Neural cell (in vitro differentiated cells): ENCODE results near the gene VPS8. TPM values are rescaled to one million over a fixed set of nuclear protein-coding genes. Genes with fewer than 3 reads are reported as not detected.

Source experiments
- H2AFZ ChIP-seq: fragments of 200-600, 300-800 bp; sonication (generic), shearing (Covaris generic); 2 replicates; pipeline ENCODE4 v1.6.0; 2014; ENCODE audit warnings: low read depth, mild to moderate bottlenecking, antibody characterized with exemption, low read length, moderate library complexity
- H3F3A ChIP-seq: fragments of 200-600 bp; shearing (Covaris generic); 2 replicates; pipeline ENCODE4 v1.6.1; 2016; ENCODE audit warnings: mild to moderate bottlenecking, moderate library complexity, mixed read lengths, antibody characterized with exemption, low read length; ENCODE audit not compliant: insufficient read depth, poor library complexity, severe bottlenecking
- H3K27ac ChIP-seq: fragments of 200-600, 300-800 bp; sonication (generic), shearing (Covaris generic); 2 replicates; pipeline ENCODE4 v1.5.1; 2014; ENCODE audit warnings: mild to moderate bottlenecking, low read length, moderate library complexity
- H3K27me3 ChIP-seq: fragments of 300-800, 200-600 bp; sonication (generic), shearing (Covaris generic); 2 replicates; pipeline ENCODE4 v1.6.0; 2014; ENCODE audit warnings: mild to moderate bottlenecking, low read depth, low read length, moderate library complexity; ENCODE audit not compliant: insufficient read depth
- H3K36me3 ChIP-seq: fragments of 300-800, 200-600 bp; sonication (generic), shearing (Covaris generic); 2 replicates; pipeline ENCODE4 v1.5.1; 2014; ENCODE audit warnings: mild to moderate bottlenecking, antibody characterized with exemption, low read length, moderate library complexity; ENCODE audit not compliant: insufficient read depth
- H3K4me2 ChIP-seq: fragments of 300-800, 200-600 bp; sonication (generic), shearing (Covaris generic); 2 replicates; pipeline ENCODE4 v1.6.0; 2014; ENCODE audit warnings: mild to moderate bottlenecking, low read length
- H3K4me3 ChIP-seq: fragments of 300-800, 200-600 bp; sonication (generic), shearing (Covaris generic); 2 replicates; pipeline ENCODE4 v1.5.1; 2014; ENCODE audit warnings: mild to moderate bottlenecking, low read length, moderate library complexity
- H3K79me2 ChIP-seq: fragments of 200-600 bp; shearing (Covaris generic); replicated peaks from 2 replicates; pipeline ENCODE4 v1.6.0; 2014; ENCODE audit warnings: mild to moderate bottlenecking, low read length, moderate library complexity; ENCODE audit not compliant: insufficient read depth
- H3K9ac ChIP-seq: fragments of 300-800, 200-600 bp; sonication (generic), shearing (Covaris generic); 2 replicates; pipeline ENCODE4 v1.6.1; 2016; ENCODE audit warnings: mild to moderate bottlenecking, low read length, mixed read lengths
- H3K9me2 ChIP-seq: fragments of 200-600 bp; shearing (Covaris generic); 2 replicates; pipeline ENCODE4 v1.6.1; 2016; ENCODE audit warnings: mild to moderate bottlenecking, low read length, mixed read lengths; ENCODE audit not compliant: insufficient read depth
- H3K9me3 ChIP-seq: fragments of 200-600, 300-800 bp; sonication (generic), shearing (Covaris generic); 2 replicates; pipeline ENCODE4 v1.6.1; 2016; ENCODE audit warnings: mild to moderate bottlenecking, mixed run types, low read length, moderate library complexity, mixed read lengths
- H4K20me1 ChIP-seq: fragments of 200-600 bp; shearing (Covaris generic); 2 replicates; pipeline ENCODE4 v1.6.1; 2016; ENCODE audit warnings: mild to moderate bottlenecking, mixed run types; ENCODE audit not compliant: insufficient read depth
- EP300 ChIP-seq: fragments of 450-650 bp; conservative IDR thresholded peaks from 2 replicates; pipeline ENCODE4 v1.6.1; 2014; ENCODE audit warnings: antibody characterized with exemption, mild to moderate bottlenecking, moderate library complexity; ENCODE audit not compliant: poor library complexity, severe bottlenecking
- EZH2 ChIP-seq: fragments of 200-600, 300-800 bp; shearing (Covaris generic), sonication (generic); IDR thresholded peaks from 2 replicates; pipeline ENCODE4 v1.6.1; 2014; ENCODE audit warnings: antibody characterized with exemption, low read length, borderline replicate concordance, mild to moderate bottlenecking; ENCODE audit not compliant: insufficient read depth, poor library complexity, severe bottlenecking
- MXI1 ChIP-seq: fragments of 450-650 bp; conservative IDR thresholded peaks from 2 replicates; pipeline ENCODE4 v1.6.1; 2014; ENCODE audit warnings: antibody characterized with exemption, mild to moderate bottlenecking; ENCODE audit not compliant: poor library complexity, severe bottlenecking
- POLR2AphosphoS5 ChIP-seq: IDR thresholded peaks from 2 replicates; pipeline ENCODE4 v1.6.1; 2012
- RAD21 ChIP-seq: fragments of 450-650 bp; conservative IDR thresholded peaks from 2 replicates; pipeline ENCODE4 v1.6.1; 2014; ENCODE audit warnings: antibody characterized with exemption, mild to moderate bottlenecking, moderate library complexity
- REST ChIP-seq: IDR thresholded peaks from 2 replicates; pipeline ENCODE4 v1.6.1; 2012; ENCODE audit warnings: borderline replicate concordance
- SMC3 ChIP-seq: fragments of 450-650 bp; conservative IDR thresholded peaks from 2 replicates; pipeline ENCODE4 v1.6.1; 2014; ENCODE audit warnings: antibody characterized with exemption, mild to moderate bottlenecking, moderate library complexity; ENCODE audit not compliant: poor library complexity
- TAF1 ChIP-seq: IDR thresholded peaks from 2 replicates; pipeline ENCODE4 v1.6.1; 2012; ENCODE audit warnings: low read depth
- polyA plus RNA-seq: library from polyadenylated mRNA; depleted of rRNA; stranded (reverse); fragments of >200 nt; gene quantifications from 2 replicates; pipeline ENCODE4 v1.2.3, GENCODE V29; 2014
- TF ChIP-seq, protein P1 (sequence below): fragments of 450-650 bp; IDR thresholded peaks from 2 replicates; pipeline ENCODE4 v1.5.1; 2014; ENCODE audit warnings: antibody characterized with exemption, mild to moderate bottlenecking, moderate library complexity; ENCODE audit not compliant: poor library complexity, severe bottlenecking

Gene VPS8
- polyA plus RNA-seq, 1 donor from 2014 or later, result 146 TPM

DNA sequence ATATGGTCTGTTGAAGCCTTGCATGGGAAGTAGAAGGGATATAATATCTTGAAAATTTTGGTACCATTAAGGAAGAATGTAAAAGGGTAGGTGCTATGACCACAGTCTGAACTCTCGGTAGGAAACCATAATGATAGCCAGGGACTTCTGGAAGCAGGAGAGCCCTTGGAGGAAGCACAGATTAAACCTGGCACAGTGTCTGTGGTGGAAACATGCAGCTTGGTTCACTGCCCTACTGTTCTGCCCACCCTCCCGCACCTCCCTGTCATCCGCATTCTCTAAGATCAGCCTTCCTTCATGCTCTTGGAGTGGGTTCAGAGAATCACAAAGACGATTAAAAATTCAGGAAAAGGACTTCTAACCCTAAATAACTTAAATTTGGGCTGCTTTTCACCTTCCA, 20.9 kb downstream of the VPS8 start:
- Histone ChIP-seq H3K9me3 (no peaks in the 10 kb centered on the region), H3K4me3 (no peak overlapping the region), H3K9ac (no peak overlapping the region), H3F3A (no peaks in the 10 kb centered on the region), H3K36me3 (peaks cover 8% of the 10 kb centered on the region), H3K4me2 (no peak overlapping the region), H3K79me2 (no peaks in the 10 kb centered on the region), H3K27me3 (no peaks in the 10 kb centered on the region), H2AFZ (no peak overlapping the region), H4K20me1 (no peaks in the 10 kb centered on the region), H3K27ac (no peak overlapping the region), H3K9me2 (no peaks in the 10 kb centered on the region)
- no peak for TF ChIP-seq POLR2AphosphoS5
- TF ChIP-seq, protein P1, sequence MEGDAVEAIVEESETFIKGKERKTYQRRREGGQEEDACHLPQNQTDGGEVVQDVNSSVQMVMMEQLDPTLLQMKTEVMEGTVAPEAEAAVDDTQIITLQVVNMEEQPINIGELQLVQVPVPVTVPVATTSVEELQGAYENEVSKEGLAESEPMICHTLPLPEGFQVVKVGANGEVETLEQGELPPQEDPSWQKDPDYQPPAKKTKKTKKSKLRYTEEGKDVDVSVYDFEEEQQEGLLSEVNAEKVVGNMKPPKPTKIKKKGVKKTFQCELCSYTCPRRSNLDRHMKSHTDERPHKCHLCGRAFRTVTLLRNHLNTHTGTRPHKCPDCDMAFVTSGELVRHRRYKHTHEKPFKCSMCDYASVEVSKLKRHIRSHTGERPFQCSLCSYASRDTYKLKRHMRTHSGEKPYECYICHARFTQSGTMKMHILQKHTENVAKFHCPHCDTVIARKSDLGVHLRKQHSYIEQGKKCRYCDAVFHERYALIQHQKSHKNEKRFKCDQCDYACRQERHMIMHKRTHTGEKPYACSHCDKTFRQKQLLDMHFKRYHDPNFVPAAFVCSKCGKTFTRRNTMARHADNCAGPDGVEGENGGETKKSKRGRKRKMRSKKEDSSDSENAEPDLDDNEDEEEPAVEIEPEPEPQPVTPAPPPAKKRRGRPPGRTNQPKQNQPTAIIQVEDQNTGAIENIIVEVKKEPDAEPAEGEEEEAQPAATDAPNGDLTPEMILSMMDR, result no peak
- no peak for TF ChIP-seq EZH2
- TF ChIP-seq TAF1, result no peak
- no peak for TF ChIP-seq SMC3
- TF ChIP-seq EP300, result no peak
- TF ChIP-seq REST, result no peak
- TF ChIP-seq MXI1, result no peak
- no peak for TF ChIP-seq RAD21

DNA sequence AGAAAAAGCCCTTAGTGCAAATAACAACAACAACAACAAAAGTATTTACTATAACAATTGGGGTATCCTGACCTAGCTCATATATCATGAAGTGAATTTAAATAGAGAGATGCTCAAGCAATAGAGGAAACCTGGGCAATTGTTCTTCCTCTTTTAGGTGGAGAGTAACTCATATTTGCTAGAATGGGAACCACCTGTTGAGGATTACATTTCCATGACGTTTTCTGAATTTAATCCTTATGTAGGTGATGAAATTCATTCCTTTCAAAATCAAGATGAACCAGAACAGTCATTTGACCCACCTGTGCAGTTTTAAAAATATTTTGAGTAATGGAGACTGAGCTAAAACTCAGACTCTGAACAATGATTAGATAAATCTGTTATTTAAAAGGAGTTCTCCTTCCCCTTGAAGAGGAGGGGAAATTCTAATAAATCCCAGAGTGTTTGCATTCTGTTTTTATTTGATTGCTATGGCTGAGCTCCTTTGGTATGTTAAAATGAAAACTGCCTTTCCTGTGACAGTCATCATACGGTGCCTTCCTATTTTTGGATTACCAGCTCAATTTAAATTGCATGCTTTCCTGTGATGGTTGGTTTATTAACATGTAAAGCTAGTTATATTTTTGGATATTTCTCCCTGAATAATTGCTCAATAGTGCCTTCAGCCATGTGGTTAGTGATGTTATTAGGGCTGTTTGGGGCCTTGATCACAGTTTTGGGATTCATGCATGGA, 24.3 kb downstream of the VPS8 start:
- Histone ChIP-seq H3K9me3 (no peaks in the 10 kb centered on the region), H3K9me2 (no peaks in the 10 kb centered on the region), H4K20me1 (no peaks in the 10 kb centered on the region), H3K27me3 (no peaks in the 10 kb centered on the region), H3K9ac (no peak overlapping the region), H3K4me3 (no peak overlapping the region), H3K36me3 (no peaks in the 10 kb centered on the region), H3F3A (no peaks in the 10 kb centered on the region), H3K27ac (no peak overlapping the region), H2AFZ (no peak overlapping the region), H3K79me2 (no peaks in the 10 kb centered on the region), H3K4me2 (no peak overlapping the region)
- no peak for TF ChIP-seq TAF1
- TF ChIP-seq MXI1, result no peak
- no peak for TF ChIP-seq SMC3
